AG04450 (cell line): ENCODE results near the gene EXTL2. TPM values are rescaled to one million over a fixed set of nuclear protein-coding genes. Genes with fewer than 3 reads are reported as not detected.
"Not testable (repeated sequence)": the region's sequence is repeated elsewhere in the genome, so short reads cannot be mapped to it uniquely, and the experiment has no call there.

Experiments
- CTCF ChIA-PET: fragments of 300-600, 350-600 bp; formaldehyde crosslinking; extraction: SDS; loops from one replicate; lab custom pipeline; 2022; ENCODE audit warnings: antibody characterized with exemption, inconsistent platforms; lab: Charles Lee
- POLR2A ChIA-PET: fragments of 350-600 bp; formaldehyde crosslinking; extraction: SDS; loops from one replicate; lab custom pipeline; 2021; ENCODE audit warnings: antibody characterized with exemption, inconsistent platforms; lab: Yijun Ruan, JAX
- DNase-seq: peaks from one replicate; pipeline ENCODE4 v3.0.0-alpha.2; 2011; ENCODE audit warnings: low read depth, low spot score
- H3K27ac ChIP-seq: one replicate; pipeline ENCODE4 v1.5.1; 2012; ENCODE audit warnings: low read depth, low read length, control low read depth
- H3K27me3 ChIP-seq: one replicate; pipeline ENCODE4 v1.6.0; 2012; ENCODE audit warnings: low read length; ENCODE audit not compliant: control insufficient read depth, insufficient read depth
- H3K4me3 ChIP-seq: 2 replicates; pipeline ENCODE4 v1.5.1; 2011; ENCODE audit warnings: mild to moderate bottlenecking, low read depth, low read length, control low read depth
- H3K9me3 ChIP-seq: 2 replicates; pipeline ENCODE4 v1.5.1; 2012; ENCODE audit warnings: low read length; ENCODE audit not compliant: control insufficient read depth, insufficient read depth
- polyA plus RNA-seq: library from polyadenylated mRNA; depleted of rRNA; stranded (reverse); fragments of >200 nt; gene quantifications from 2 replicates; pipeline ENCODE4 v1.2.3, GENCODE V29; 2011
- TF ChIP-seq, protein P1 (sequence below): IDR thresholded peaks from 2 replicates; pipeline ENCODE4 v1.5.1; 2011; ENCODE audit warnings: low read depth, low read length, control low read depth, inconsistent platforms

The EXTL2 gene
- polyA plus RNA-seq, 1 experiment: 78.7 TPM

DNA sequence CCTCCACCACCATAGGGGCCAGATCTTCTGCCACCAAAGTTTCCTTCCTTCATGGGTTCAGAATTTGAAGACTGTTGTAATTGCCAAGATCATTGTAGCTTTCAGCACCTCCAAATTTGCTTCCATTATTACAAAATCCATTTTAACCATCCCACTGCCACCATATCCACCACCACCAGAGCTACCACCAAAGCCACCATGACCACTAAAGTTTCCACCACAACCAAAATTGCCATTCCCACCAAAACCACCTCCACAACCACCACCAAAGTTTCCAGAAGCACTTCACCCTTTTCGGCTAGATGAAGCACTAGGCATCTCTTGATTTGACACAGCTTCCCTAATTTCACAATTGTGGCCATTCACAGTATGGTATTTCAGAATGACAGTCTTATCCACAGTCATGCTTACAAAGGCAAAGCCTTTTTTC, 46.5 kb upstream of the EXTL2 start:
- Histone ChIP-seq H3K27ac (no peak overlapping the region), H3K9me3 (no peaks in the 10 kb centered on the region), H3K4me3 (no peak overlapping the region), H3K27me3 (no peaks in the 10 kb centered on the region)
- CTCF ChIA-PET: interaction anchor here (1.1 to 2.5 kb wide), 2 partner anchors 298 to 347 kb away, joined by 5 to 11 read pairs; no protein-coding TSS in a partner anchor
- TF ChIP-seq, protein P1, sequence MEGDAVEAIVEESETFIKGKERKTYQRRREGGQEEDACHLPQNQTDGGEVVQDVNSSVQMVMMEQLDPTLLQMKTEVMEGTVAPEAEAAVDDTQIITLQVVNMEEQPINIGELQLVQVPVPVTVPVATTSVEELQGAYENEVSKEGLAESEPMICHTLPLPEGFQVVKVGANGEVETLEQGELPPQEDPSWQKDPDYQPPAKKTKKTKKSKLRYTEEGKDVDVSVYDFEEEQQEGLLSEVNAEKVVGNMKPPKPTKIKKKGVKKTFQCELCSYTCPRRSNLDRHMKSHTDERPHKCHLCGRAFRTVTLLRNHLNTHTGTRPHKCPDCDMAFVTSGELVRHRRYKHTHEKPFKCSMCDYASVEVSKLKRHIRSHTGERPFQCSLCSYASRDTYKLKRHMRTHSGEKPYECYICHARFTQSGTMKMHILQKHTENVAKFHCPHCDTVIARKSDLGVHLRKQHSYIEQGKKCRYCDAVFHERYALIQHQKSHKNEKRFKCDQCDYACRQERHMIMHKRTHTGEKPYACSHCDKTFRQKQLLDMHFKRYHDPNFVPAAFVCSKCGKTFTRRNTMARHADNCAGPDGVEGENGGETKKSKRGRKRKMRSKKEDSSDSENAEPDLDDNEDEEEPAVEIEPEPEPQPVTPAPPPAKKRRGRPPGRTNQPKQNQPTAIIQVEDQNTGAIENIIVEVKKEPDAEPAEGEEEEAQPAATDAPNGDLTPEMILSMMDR: no peak
- POLR2A ChIA-PET: no interaction called here
- DNase-seq: no peak

DNA sequence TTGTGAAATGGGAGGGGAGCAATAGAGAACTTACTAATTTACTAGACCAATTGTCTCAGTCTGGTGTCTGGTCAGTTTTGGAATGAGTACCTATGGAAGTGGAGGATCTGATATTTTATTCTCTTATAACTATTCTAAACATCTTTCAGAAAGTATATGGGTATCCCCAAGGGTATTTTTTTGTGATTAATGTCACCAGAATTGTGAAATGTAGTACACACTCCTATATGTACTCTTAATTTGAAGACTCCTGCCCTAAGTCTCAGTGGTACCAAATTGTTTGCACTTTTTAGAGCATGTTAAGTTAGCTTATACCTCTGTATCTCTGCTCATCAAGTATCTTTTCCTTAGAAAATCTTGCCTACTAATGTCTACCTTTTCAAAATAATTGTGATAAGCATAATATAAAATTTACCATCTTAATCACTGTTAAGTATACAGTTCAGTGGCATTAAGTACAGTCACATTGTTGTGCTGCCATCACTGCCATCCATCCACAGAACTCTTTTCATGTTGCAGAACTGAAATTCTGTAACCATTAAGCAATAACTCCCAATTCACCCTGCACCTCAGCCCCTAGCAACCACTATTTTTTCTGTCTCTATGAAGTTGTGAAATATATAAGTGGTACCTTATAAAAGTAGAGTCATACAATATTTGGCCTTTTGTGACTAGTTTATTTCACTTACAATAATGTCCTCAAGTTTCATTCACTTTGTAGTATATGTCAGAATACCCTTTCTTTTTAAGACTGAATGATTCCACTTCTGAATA, 41.7 kb upstream of the EXTL2 start:
- Histone ChIP-seq H3K4me3 (no peak overlapping the region), H3K27ac (no peak overlapping the region), H3K9me3 (no peaks in the 10 kb centered on the region), H3K27me3 (no peaks in the 10 kb centered on the region)
- TF ChIP-seq, protein P1: no peak
- DNase-seq: no peak
- POLR2A ChIA-PET: no interaction called here
- CTCF ChIA-PET: interaction anchor here (0.7 to 2.0 kb wide), 2 partner anchors 302 to 352 kb away, joined by 3 to 9 read pairs; no protein-coding TSS in a partner anchor

DNA sequence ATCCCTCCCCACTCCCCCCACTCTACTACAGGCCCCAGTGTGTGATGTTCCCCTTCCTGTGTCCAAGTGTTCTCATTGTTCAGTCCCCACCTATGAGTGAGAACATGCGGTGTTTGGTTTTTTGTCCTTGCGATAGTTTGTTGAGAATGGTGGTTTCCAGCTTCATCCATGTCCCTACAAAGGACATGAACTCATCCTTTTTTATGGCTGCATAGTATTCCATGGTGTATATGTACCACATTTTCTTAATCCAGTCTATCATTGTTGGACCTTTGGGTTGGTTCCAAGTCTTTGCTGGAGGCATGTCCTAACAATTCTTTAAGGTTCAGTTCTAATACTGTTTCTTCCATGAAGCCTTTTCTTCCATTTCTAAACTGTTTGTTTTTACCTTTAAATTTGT, 38.9 kb upstream of the EXTL2 start:
- CTCF ChIA-PET: interaction anchor here (2.2 kb wide), 1 partner anchor 12 kb away, joined by 4 read pairs; no protein-coding TSS in a partner anchor
- DNase-seq, H3K27ac ChIP-seq, H3K9me3 ChIP-seq, POLR2A ChIA-PET, H3K27me3 ChIP-seq, H3K4me3 ChIP-seq: not testable (repeated sequence)

DNA sequence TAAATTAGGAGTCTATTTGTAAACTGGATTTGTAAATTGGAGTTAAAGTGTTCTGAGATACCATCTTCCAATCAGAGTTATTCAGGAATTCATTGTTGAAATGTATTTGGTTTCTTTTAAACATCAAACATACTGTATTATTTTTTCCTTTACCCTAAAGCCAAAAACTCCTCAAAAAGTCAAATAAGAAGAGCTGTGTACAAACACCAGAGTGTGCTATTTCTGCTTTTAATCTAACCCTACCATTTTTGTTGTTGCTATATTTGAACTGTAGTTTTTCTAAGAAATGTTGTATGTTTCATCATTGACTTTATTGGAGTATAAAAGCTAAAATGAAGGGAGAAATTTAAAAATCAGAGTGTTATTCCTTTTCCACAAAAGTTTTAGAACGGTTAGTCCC, 37.1 kb upstream of the EXTL2 start:
- TF ChIP-seq, protein P1: 0 out of 2 replicates have a peak, but pooled peaks have one; percentile 15
- DNase-seq: no peak
- H3K27ac ChIP-seq: no peak overlapping the region
- H3K4me3 ChIP-seq: no peak overlapping the region
- no peaks in the 10 kb centered on the region for H3K27me3 ChIP-seq
- H3K9me3 ChIP-seq: no peaks in the 10 kb centered on the region
- CTCF ChIA-PET: interaction anchor here (0.7 to 1.9 kb wide), 2 partner anchors 306 to 356 kb away, joined by 4 to 16 read pairs; no protein-coding TSS in a partner anchor
- POLR2A ChIA-PET: no interaction called here

DNA sequence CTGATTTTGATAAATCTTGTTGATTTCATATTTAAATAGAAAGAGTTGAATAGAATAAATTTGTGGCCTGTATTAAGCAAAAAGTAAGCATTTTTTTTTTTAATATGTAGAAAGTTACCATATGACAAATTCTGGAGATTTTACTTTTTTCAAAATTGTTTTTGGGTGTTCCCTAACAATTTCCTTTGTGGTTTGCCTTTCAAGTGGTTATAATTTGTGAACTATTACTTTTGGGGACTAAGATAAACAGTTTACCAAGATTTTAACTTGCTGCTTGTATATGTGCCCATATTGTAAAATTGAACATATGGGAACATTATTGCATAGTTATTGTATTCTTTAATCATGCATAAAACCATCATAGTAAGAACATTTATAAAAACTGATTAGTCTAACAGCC, 35.9 kb upstream of the EXTL2 start:
- CTCF ChIA-PET: interaction anchor here (1.8 to 5.7 kb wide), 2 partner anchors 308 to 358 kb away, joined by 8 to 36 read pairs; no protein-coding TSS in a partner anchor
- TF ChIP-seq, protein P1: no peak
- POLR2A ChIA-PET: no interaction called here
- H3K27ac ChIP-seq: no peak overlapping the region
- no peaks in the 10 kb centered on the region for H3K27me3 ChIP-seq
- H3K4me3 ChIP-seq: no peak overlapping the region
- no peak for DNase-seq
- no peaks in the 10 kb centered on the region for H3K9me3 ChIP-seq
